Ishikawa (cell line): ENCODE data around the gene AMY2A.
"Not testable (repeated sequence)": the region's sequence is repeated elsewhere in the genome, so short reads cannot be mapped to it uniquely, and the experiment has no call there.

Experiments
- CEBPB ChIP-seq: IDR thresholded peaks from 2 replicates; pipeline ENCODE4 v1.6.1; 2012
- EGR1 ChIP-seq: IDR thresholded peaks from 2 replicates; pipeline ENCODE4 v1.6.1; 2012
- FOXM1 ChIP-seq: IDR thresholded peaks from 2 replicates; pipeline ENCODE4 v1.6.1; 2012; ENCODE audit warnings: low read depth, borderline replicate concordance
- REST ChIP-seq: IDR thresholded peaks from 2 replicates; pipeline ENCODE4 v1.6.1; 2012; ENCODE audit warnings: low read depth, mild to moderate bottlenecking
- USF1 ChIP-seq: IDR thresholded peaks from 2 replicates; pipeline ENCODE4 v1.6.1; 2012

AMY2A gene

GRCh38 chr1:103616362-103616761 is 865 bp upstream of the AMY2A start:
- TF ChIP-seq USF1 (no peak), CEBPB (no peak), FOXM1 (no peak)

GRCh38 chr1:103655460-103655859 is 38.2 kb downstream of the AMY2A start, which contains the start of gene AMY1A:
Gene AMY1A, plus strand, starts transcription at chr1:103655760. Its CDS starts 571 bp downstream, at chr1:103656331.
- not testable (repeated sequence) for TF ChIP-seq EGR1, REST, USF1
